Stomach smooth muscle (tissue), 2 donors: ENCODE measurements around the gene SUCNR1.

ENCODE experiments used
- H3K27ac ChIP-seq: one replicate; pipeline ENCODE4 v1.7.0; 2013; ENCODE audit warnings: mild to moderate bottlenecking, low read length, inconsistent platforms
- H3K27me3 ChIP-seq, 2 donors: one replicate each; pipeline ENCODE4 v1.7.0; 2013; ENCODE audit warnings: low read length in 2 of 2; ENCODE audit not compliant: insufficient read depth in 2 of 2, control insufficient read depth in 1 of 2
- H3K36me3 ChIP-seq, 2 donors: one replicate each; pipeline ENCODE4 v1.7.0; 2013; ENCODE audit warnings: low read length in 2 of 2; ENCODE audit not compliant: control insufficient read depth in 2 of 2, insufficient read depth in 2 of 2
- H3K4me1 ChIP-seq: one replicate; pipeline ENCODE4 v1.7.0; 2013; ENCODE audit warnings: low read length; ENCODE audit not compliant: control insufficient read depth, insufficient read depth
- H3K4me3 ChIP-seq, 2 donors: one replicate each; pipeline ENCODE4 v1.7.0; 2013; ENCODE audit warnings: low read length in 2 of 2
- H3K9ac ChIP-seq, 2 donors: one replicate each; pipeline ENCODE4 v1.7.0; 2013; ENCODE audit warnings: low read length in 2 of 2, mild to moderate bottlenecking in 1 of 2
- H3K9me3 ChIP-seq, 2 donors: one replicate each; pipeline ENCODE4 v1.7.0; 2013; ENCODE audit warnings: low read length in 2 of 2; ENCODE audit not compliant: control insufficient read depth in 2 of 2
- donor health status: healthy.
- donor health status: Pancreatic carcinoma.

SUCNR1 gene

GRCh38 chr3:151900884-151901643 is 27.6 kb downstream of the SUCNR1 start:
- Histone ChIP-seq H3K36me3 (no peaks in the 10 kb centered on the region), H3K27ac (no peak overlapping the region), H3K4me3 (peak overlapping the region in 1 of 2 donors; percentile 27), H3K27me3 (no peaks in the 10 kb centered on the region), H3K4me1 (peaks cover 15% of the 10 kb centered on the region), H3K9me3 (no peaks in the 10 kb centered on the region), H3K9ac (no peak overlapping the region)

GRCh38 chr3:151901644-151902285 is 28.3 kb downstream of the SUCNR1 start:
- peak overlapping the region in 1 of 2 donors; percentile 27 for H3K4me3 ChIP-seq
- no peaks in the 10 kb centered on the region for H3K27me3 ChIP-seq
- H3K27ac ChIP-seq, result no peak overlapping the region
- no peaks in the 10 kb centered on the region for H3K9me3 ChIP-seq
- peaks cover 15% of the 10 kb centered on the region for H3K4me1 ChIP-seq
- H3K9ac ChIP-seq, result peak overlapping the region in 1 of 2 donors; percentile 14
- no peaks in the 10 kb centered on the region for H3K36me3 ChIP-seq

GRCh38 chr3:151903501-151903991 is 30.1 kb downstream of the SUCNR1 start:
- Histone ChIP-seq H3K9ac (no peak overlapping the region), H3K4me1 (peaks cover 15% of the 10 kb centered on the region), H3K9me3 (no peaks in the 10 kb centered on the region), H3K27me3 (no peaks in the 10 kb centered on the region), H3K27ac (peak overlapping the region; percentile 37), H3K4me3 (no peak overlapping the region), H3K36me3 (no peaks in the 10 kb centered on the region)

- no peak overlapping the region for H3K27ac ChIP-seq
- H3K4me3 ChIP-seq, result no peak overlapping the region
- H3K4me1 ChIP-seq, result peaks cover 17% of the 10 kb centered on the region
- no peaks in the 10 kb centered on the region for H3K36me3 ChIP-seq
- H3K27me3 ChIP-seq, result no peaks in the 10 kb centered on the region
- H3K9ac ChIP-seq, result no peak overlapping the region
- H3K9me3 ChIP-seq, result no peaks in the 10 kb centered on the region
Measured at GRCh38 chr3:151905647-151906046, 32.2 kb downstream of the SUCNR1 start.

- H3K9me3 ChIP-seq, result no peaks in the 10 kb centered on the region
- no peak overlapping the region for H3K9ac ChIP-seq
- peaks cover 13% of the 10 kb centered on the region for H3K4me1 ChIP-seq
Measured at GRCh38 chr3:151906751-151907150, 33.3 kb downstream of the SUCNR1 start.

GRCh38 chr3:151908399-151908798 is 35.0 kb downstream of the SUCNR1 start:
- no peak overlapping the region for H3K9ac ChIP-seq
- peaks cover 10% of the 10 kb centered on the region for H3K4me1 ChIP-seq
- no peak overlapping the region for H3K27ac ChIP-seq
- no peaks in the 10 kb centered on the region for H3K36me3 ChIP-seq
- H3K27me3 ChIP-seq, result no peaks in the 10 kb centered on the region
- no peak overlapping the region for H3K4me3 ChIP-seq
- no peaks in the 10 kb centered on the region for H3K9me3 ChIP-seq

More at GRCh38 chr3:151906751-151907150, 33.3 kb downstream of the SUCNR1 start:
- Histone ChIP-seq H3K27me3 (no peaks in the 10 kb centered on the region), H3K27ac (no peak overlapping the region), H3K4me3 (no peak overlapping the region), H3K36me3 (no peaks in the 10 kb centered on the region)

GRCh38 chr3:151909681-151910405 is 36.4 kb downstream of the SUCNR1 start:
- Histone ChIP-seq H3K36me3 (no peaks in the 10 kb centered on the region), H3K4me3 (no peak overlapping the region), H3K9me3 (no peaks in the 10 kb centered on the region), H3K9ac (no peak overlapping the region), H3K4me1 (peaks cover 2% of the 10 kb centered on the region), H3K27ac (no peak overlapping the region), H3K27me3 (no peaks in the 10 kb centered on the region)

- H3K9me3 ChIP-seq, result no peaks in the 10 kb centered on the region
- no peak overlapping the region for H3K4me3 ChIP-seq
- no peak overlapping the region for H3K27ac ChIP-seq
- H3K4me1 ChIP-seq, result peaks cover 2% of the 10 kb centered on the region
- no peaks in the 10 kb centered on the region for H3K27me3 ChIP-seq
- H3K36me3 ChIP-seq, result no peaks in the 10 kb centered on the region
- no peak overlapping the region for H3K9ac ChIP-seq
Measured at GRCh38 chr3:151911462-151911861, 38.0 kb downstream of the SUCNR1 start.

- Histone ChIP-seq H3K27ac (no peak overlapping the region), H3K9ac (no peak overlapping the region), H3K36me3 (no peaks in the 10 kb centered on the region), H3K4me1 (peaks cover 2% of the 10 kb centered on the region), H3K27me3 (no peaks in the 10 kb centered on the region), H3K9me3 (no peaks in the 10 kb centered on the region), H3K4me3 (no peak overlapping the region)
Measured at GRCh38 chr3:151912028-151912427, 38.6 kb downstream of the SUCNR1 start.

- Histone ChIP-seq H3K9me3 (peaks cover 0 to 3% of the 10 kb centered on the region in 2 donors), H3K4me3 (no peak overlapping the region), H3K27me3 (no peaks in the 10 kb centered on the region), H3K36me3 (no peaks in the 10 kb centered on the region), H3K27ac (no peak overlapping the region), H3K9ac (no peak overlapping the region), H3K4me1 (no peaks in the 10 kb centered on the region)
Measured at GRCh38 chr3:151916781-151917180, 43.3 kb downstream of the SUCNR1 start.
